H1 (cell line): ENCODE results near the gene MESD. TPM values are rescaled to one million over a fixed set of nuclear protein-coding genes. Genes with fewer than 3 reads are reported as not detected.

Experiments used
- BACH1 ChIP-seq: IDR thresholded peaks from 2 replicates; pipeline ENCODE4 v1.6.1; 2012; ENCODE audit warnings: low read length, improper control_type of control experiment
- EP300 ChIP-seq, 2 experiments: IDR thresholded peaks; 1 replicate in 1 of 2; 2 replicates in 1 of 2; pipeline ENCODE4 v1.6.1; 2011 to 2012; ENCODE audit warnings: low read depth in 2 of 2, low read length in 2 of 2, mild to moderate bottlenecking in 2 of 2, borderline replicate concordance in 1 of 2, inconsistent platforms in 1 of 2, moderate library complexity in 1 of 2
- GABPA ChIP-seq: IDR thresholded peaks from 2 replicates; pipeline ENCODE4 v1.6.1; 2011; ENCODE audit warnings: mild to moderate bottlenecking, low read length, moderate library complexity, borderline replicate concordance; ENCODE audit not compliant: insufficient read depth
- SIN3A ChIP-seq, 2 experiments: IDR thresholded peaks in 1 of 2; conservative IDR thresholded peaks in 1 of 2; 2 replicates each; pipeline ENCODE4 v1.6.1; 2011 to 2012; ENCODE audit warnings: low read length in 2 of 2, improper control_type of control experiment in 1 of 2, low read depth in 1 of 2, mild to moderate bottlenecking in 1 of 2
- SRF ChIP-seq: IDR thresholded peaks from 2 replicates; pipeline ENCODE4 v1.6.1; 2011; ENCODE audit warnings: mild to moderate bottlenecking, low read depth, low read length, moderate library complexity
- SUZ12 ChIP-seq: fragments of 200-600 bp; sonication (generic); IDR thresholded peaks from 2 replicates; pipeline ENCODE4 v1.6.1; 2012; ENCODE audit warnings: mild to moderate bottlenecking, inconsistent platforms, low read length, moderate library complexity, mixed read lengths
- polyA plus RNA-seq, 7 experiments: library from polyadenylated mRNA; depleted of rRNA in 3 of 7; stranded (reverse) in 5 of 7; unstranded in 2 of 7; fragments of >200 nt in 5 of 7; fragments of 200-250 nt in 2 of 7; gene quantifications; 1 replicate in 5 of 7; 2 replicates in 1 of 7; 4 replicates in 1 of 7; pipeline versions ENCODE4 v1.2.1 to v1.2.3, GENCODE V29; 2011 to 2013; ENCODE audit warnings: missing spikeins in 2 of 7, mixed read lengths in 2 of 7
- total RNA-seq: library from RNA; stranded (reverse); fragmentation: NEBNext Ultra II Directional; extraction: Animal tissue kit (Norgen Biotek cat#: 25700); gene quantifications from 2 replicates; pipeline ENCODE4 v1.2.1, GENCODE V29; 2021
- TF ChIP-seq, protein P1 (sequence below): fragments of 300-600 bp; sonication (generic); IDR thresholded peaks from 2 replicates; pipeline ENCODE4 v1.7.1; 2012; ENCODE audit warnings: low read length, moderate library complexity, mild to moderate bottlenecking, inconsistent platforms; ENCODE audit not compliant: insufficient replicate concordance
- TF ChIP-seq, protein P2 (sequence below): IDR thresholded peaks from 2 replicates; pipeline ENCODE4 v1.6.1; 2012; ENCODE audit warnings: inconsistent platforms

The MESD gene
- total and polyA plus RNA-seq, 2 of the 8 experiments (the other 6 are each of a cell fraction or from before 2014, with no cell fraction given), result 11.0 to 28.3 TPM

DNA sequence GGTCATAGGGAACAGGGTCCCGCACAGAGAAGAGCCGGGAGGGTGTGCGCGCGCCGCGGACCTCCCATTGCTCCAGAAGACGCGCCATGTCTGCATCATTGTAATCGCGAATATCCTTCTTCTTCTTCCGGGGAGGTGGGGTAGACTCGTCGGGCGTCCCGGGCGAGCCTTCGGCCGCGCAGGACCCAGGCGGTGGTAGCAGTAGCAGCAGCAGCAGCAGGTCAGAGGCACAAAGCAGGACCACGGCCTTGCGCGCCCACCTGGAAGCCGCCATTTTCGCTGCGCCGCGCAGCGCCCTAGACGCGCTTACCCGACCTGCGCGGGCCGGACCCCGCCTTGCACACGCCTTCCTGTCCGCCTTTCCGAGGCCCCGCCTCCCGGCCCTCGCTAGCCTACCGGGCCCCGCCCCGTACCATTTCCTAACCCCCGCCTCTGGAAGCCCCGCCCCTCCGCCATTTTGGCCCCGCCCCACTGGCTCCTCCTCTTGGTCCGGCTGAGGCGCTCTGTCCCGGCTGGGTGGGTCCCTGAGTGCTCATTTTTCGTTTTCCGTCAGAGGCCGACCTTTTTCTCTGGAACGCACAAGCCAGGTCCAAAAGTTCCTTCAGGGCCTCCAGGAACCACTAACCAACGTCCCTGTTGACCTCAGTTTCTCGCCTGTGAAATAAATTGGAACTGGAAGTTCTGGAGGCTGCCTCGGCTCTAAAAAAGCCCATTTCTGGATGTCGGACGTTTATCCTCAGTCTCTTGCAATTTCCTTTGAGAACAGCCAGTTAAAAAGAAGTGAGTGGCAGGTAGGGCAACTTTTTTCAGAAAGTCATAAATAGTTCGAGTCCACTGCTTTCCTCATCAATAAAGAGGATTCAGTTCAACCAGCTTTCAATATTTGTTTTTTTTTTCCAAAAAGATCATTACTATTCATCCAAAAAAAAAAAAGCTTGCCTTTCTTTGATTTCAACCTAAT lies at the start of gene MESD (continued):
- TF ChIP-seq, protein P1, sequence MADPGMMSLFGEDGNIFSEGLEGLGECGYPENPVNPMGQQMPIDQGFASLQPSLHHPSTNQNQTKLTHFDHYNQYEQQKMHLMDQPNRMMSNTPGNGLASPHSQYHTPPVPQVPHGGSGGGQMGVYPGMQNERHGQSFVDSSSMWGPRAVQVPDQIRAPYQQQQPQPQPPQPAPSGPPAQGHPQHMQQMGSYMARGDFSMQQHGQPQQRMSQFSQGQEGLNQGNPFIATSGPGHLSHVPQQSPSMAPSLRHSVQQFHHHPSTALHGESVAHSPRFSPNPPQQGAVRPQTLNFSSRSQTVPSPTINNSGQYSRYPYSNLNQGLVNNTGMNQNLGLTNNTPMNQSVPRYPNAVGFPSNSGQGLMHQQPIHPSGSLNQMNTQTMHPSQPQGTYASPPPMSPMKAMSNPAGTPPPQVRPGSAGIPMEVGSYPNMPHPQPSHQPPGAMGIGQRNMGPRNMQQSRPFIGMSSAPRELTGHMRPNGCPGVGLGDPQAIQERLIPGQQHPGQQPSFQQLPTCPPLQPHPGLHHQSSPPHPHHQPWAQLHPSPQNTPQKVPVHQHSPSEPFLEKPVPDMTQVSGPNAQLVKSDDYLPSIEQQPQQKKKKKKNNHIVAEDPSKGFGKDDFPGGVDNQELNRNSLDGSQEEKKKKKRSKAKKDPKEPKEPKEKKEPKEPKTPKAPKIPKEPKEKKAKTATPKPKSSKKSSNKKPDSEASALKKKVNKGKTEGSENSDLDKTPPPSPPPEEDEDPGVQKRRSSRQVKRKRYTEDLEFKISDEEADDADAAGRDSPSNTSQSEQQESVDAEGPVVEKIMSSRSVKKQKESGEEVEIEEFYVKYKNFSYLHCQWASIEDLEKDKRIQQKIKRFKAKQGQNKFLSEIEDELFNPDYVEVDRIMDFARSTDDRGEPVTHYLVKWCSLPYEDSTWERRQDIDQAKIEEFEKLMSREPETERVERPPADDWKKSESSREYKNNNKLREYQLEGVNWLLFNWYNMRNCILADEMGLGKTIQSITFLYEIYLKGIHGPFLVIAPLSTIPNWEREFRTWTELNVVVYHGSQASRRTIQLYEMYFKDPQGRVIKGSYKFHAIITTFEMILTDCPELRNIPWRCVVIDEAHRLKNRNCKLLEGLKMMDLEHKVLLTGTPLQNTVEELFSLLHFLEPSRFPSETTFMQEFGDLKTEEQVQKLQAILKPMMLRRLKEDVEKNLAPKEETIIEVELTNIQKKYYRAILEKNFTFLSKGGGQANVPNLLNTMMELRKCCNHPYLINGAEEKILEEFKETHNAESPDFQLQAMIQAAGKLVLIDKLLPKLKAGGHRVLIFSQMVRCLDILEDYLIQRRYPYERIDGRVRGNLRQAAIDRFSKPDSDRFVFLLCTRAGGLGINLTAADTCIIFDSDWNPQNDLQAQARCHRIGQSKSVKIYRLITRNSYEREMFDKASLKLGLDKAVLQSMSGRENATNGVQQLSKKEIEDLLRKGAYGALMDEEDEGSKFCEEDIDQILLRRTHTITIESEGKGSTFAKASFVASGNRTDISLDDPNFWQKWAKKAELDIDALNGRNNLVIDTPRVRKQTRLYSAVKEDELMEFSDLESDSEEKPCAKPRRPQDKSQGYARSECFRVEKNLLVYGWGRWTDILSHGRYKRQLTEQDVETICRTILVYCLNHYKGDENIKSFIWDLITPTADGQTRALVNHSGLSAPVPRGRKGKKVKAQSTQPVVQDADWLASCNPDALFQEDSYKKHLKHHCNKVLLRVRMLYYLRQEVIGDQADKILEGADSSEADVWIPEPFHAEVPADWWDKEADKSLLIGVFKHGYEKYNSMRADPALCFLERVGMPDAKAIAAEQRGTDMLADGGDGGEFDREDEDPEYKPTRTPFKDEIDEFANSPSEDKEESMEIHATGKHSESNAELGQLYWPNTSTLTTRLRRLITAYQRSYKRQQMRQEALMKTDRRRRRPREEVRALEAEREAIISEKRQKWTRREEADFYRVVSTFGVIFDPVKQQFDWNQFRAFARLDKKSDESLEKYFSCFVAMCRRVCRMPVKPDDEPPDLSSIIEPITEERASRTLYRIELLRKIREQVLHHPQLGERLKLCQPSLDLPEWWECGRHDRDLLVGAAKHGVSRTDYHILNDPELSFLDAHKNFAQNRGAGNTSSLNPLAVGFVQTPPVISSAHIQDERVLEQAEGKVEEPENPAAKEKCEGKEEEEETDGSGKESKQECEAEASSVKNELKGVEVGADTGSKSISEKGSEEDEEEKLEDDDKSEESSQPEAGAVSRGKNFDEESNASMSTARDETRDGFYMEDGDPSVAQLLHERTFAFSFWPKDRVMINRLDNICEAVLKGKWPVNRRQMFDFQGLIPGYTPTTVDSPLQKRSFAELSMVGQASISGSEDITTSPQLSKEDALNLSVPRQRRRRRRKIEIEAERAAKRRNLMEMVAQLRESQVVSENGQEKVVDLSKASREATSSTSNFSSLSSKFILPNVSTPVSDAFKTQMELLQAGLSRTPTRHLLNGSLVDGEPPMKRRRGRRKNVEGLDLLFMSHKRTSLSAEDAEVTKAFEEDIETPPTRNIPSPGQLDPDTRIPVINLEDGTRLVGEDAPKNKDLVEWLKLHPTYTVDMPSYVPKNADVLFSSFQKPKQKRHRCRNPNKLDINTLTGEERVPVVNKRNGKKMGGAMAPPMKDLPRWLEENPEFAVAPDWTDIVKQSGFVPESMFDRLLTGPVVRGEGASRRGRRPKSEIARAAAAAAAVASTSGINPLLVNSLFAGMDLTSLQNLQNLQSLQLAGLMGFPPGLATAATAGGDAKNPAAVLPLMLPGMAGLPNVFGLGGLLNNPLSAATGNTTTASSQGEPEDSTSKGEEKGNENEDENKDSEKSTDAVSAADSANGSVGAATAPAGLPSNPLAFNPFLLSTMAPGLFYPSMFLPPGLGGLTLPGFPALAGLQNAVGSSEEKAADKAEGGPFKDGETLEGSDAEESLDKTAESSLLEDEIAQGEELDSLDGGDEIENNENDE, result no peak
- TF ChIP-seq SRF, result no peak
- no peak for TF ChIP-seq EP300 (IDR thresholded peaks at IDR 0.05; ENCODE audit: borderline replicate concordance in 1 of 2, low read depth in 2 of 2, low read length in 2 of 2)
- TF ChIP-seq BACH1, result no peak
- TF ChIP-seq, protein P2, sequence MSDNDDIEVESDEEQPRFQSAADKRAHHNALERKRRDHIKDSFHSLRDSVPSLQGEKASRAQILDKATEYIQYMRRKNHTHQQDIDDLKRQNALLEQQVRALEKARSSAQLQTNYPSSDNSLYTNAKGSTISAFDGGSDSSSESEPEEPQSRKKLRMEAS, result peak; percentile 40
- TF ChIP-seq SIN3A (conservative IDR thresholded peaks at IDR 0.05 in 1 of 2, IDR thresholded peaks at IDR 0.05 in 1 of 2; ENCODE audit: low read depth in 1 of 2, low read length in 2 of 2), result peak in 1 of 2 experiments; percentile 53; a peak in 1 of 4 replicates
- TF ChIP-seq GABPA, result no peak
- no peak for TF ChIP-seq SUZ12
